Colonic mucosa (tissue), 4 donors: ENCODE data around the gene NCF2. TPM values are rescaled to one million over a fixed set of nuclear protein-coding genes. Genes with fewer than 3 reads are reported as not detected.

Source experiments
- DNase-seq: peaks from one replicate; pipeline ENCODE4 v3.0.0-alpha.2; 2020
- H3K27ac ChIP-seq: fragments of 200-600 bp; one replicate; pipeline ENCODE4 v1.8.0; 2021
- H3K27me3 ChIP-seq: fragments of 200-600 bp; one replicate; pipeline ENCODE4 v1.8.0; 2021
- H3K36me3 ChIP-seq: fragments of 200-600 bp; one replicate; pipeline ENCODE4 v1.8.0; 2021
- H3K4me1 ChIP-seq: fragments of 200-600 bp; one replicate; pipeline ENCODE4 v1.8.0; 2021; ENCODE audit warnings: mild to moderate bottlenecking
- H3K4me3 ChIP-seq: fragments of 200-600 bp; one replicate; pipeline ENCODE4 v1.8.0; 2021
- H3K9ac ChIP-seq, 2 donors: one replicate each; pipeline ENCODE4 v1.7.0; 2013; ENCODE audit warnings: control low read depth in 2 of 2, low read depth in 2 of 2, low read length in 2 of 2
- H3K9me3 ChIP-seq: fragments of 200-600 bp; one replicate; pipeline ENCODE4 v1.8.0; 2021
- intact Hi-C: fragments of 100-400 bp; cut with DNase I; formaldehyde crosslinking; loops from one replicate; pipeline ENCODE4 v1.14.1; 2022
- total RNA-seq, 2 donors: library from RNA; stranded (reverse); fragmentation: NEBNext Ultra II Directional in 1 of 2; extraction: Animal tissue kit (Norgen Biotek cat#: 25700) in 1 of 2; gene quantifications; one replicate each; pipeline ENCODE4 v1.2.1, GENCODE V29; 2021
- TF ChIP-seq, protein P1 (sequence below): fragments of 200-600 bp; IDR thresholded peaks from one replicate; pipeline ENCODE4 v1.8.0; 2022; ENCODE audit warnings: antibody characterized with exemption, mild to moderate bottlenecking
- donor health status: healthy.
- donor health status: DM: no; HTN: no; CAD: no.
- donor health status: DM: no; HTN: no; CAD: no.

NCF2 gene
- total RNA-seq, 2 donors from 2014 or later = 2.5 to 9.1 TPM

DNA sequence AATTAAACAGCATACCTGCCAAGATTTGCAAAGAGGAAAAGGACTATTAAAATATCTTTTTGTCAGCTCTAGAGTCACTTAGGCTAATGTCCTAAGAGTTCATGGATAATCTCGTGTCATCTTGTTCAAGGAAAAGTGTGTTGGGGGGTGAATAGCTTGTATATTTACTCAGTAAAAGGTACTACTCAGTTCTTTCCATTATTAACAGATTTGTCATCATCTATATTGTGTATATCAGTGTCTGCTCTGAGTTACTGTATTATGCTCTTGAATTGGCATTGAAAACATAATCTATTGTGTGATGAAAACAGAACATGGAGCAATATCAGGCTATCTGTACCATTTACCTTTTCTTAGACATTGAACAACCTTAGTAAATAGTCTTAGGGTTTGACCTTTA lies 76.0 kb downstream of the NCF2 start:
- Histone ChIP-seq H3K27me3 (no peaks in the 10 kb centered on the region), H3K9me3 (no peaks in the 10 kb centered on the region), H3K4me1 (peaks cover 10% of the 10 kb centered on the region), H3K36me3 (no peaks in the 10 kb centered on the region), H3K4me3 (no peak overlapping the region), H3K27ac (no peak overlapping the region), H3K9ac (no peak overlapping the region)
- intact Hi-C loops = no loop called here
- TF ChIP-seq, protein P1, sequence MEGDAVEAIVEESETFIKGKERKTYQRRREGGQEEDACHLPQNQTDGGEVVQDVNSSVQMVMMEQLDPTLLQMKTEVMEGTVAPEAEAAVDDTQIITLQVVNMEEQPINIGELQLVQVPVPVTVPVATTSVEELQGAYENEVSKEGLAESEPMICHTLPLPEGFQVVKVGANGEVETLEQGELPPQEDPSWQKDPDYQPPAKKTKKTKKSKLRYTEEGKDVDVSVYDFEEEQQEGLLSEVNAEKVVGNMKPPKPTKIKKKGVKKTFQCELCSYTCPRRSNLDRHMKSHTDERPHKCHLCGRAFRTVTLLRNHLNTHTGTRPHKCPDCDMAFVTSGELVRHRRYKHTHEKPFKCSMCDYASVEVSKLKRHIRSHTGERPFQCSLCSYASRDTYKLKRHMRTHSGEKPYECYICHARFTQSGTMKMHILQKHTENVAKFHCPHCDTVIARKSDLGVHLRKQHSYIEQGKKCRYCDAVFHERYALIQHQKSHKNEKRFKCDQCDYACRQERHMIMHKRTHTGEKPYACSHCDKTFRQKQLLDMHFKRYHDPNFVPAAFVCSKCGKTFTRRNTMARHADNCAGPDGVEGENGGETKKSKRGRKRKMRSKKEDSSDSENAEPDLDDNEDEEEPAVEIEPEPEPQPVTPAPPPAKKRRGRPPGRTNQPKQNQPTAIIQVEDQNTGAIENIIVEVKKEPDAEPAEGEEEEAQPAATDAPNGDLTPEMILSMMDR = no peak
- DNase-seq = no peak

DNA sequence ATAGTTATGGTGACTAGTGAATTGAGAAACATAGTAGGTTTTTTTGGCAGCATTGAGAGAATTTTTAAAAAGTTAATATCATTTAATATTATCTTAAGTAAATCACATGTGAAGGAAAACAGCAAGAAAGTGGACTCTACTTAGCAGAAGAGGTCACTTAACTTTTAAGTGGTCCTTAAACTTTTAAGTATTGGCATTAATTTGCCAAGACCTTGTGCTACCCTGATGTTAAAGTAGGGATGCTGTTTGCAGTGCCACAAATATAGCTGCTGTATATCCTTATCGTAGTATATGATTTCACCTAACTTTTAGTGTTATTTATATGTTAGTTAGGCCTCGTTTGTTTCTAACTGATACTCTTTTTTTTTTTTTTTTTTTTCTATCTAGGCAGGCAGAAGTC lies 77.8 kb downstream of the NCF2 start:
- Histone ChIP-seq H3K9me3 (no peaks in the 10 kb centered on the region), H3K27ac (no peak overlapping the region), H3K9ac (no peak overlapping the region), H3K4me1 (peaks cover 10% of the 10 kb centered on the region), H3K4me3 (no peak overlapping the region), H3K27me3 (no peaks in the 10 kb centered on the region), H3K36me3 (no peaks in the 10 kb centered on the region)
- no peak for DNase-seq
- TF ChIP-seq, protein P1 = no peak
- intact Hi-C loops = no loop called here

GRCh38 chr1:183508694-183509093 lies 81.6 kb downstream of the NCF2 start:
- H3K4me1 ChIP-seq = no peaks in the 10 kb centered on the region
- H3K27ac ChIP-seq = no peak overlapping the region
- TF ChIP-seq, protein P1 = no peak
- H3K9ac ChIP-seq = no peak overlapping the region
- no peaks in the 10 kb centered on the region for H3K9me3 ChIP-seq
- no peak overlapping the region for H3K4me3 ChIP-seq
- intact Hi-C loops = no loop called here
- no peak for DNase-seq
- H3K36me3 ChIP-seq = no peaks in the 10 kb centered on the region
- H3K27me3 ChIP-seq = no peaks in the 10 kb centered on the region

DNA sequence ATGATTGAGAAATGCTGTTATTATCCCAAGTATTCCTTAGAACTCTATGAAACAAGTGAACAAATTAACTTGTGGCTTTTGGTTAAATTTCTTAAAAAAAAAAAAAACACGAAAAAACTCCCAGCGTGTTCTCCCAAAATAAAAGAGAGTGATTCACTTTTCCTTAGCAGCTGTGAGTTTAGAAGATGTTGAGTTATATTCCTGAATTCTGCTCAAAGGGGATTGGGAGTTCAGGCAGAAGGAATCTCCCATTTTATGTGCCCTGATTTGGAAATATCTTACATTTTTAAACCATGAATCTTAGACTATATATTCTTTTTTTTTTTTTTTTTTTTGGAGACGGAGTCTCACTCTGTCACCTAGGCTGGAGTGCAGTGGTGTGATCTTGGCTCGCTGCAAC lies 83.7 kb downstream of the NCF2 start:
- TF ChIP-seq, protein P1 = no peak
- intact Hi-C loops = no loop called here

More for the DNA sequence above, 83.7 kb downstream of the NCF2 start:
- no peak overlapping the region for H3K9ac ChIP-seq
- no peak overlapping the region for H3K4me3 ChIP-seq
- H3K27ac ChIP-seq = no peak overlapping the region
- H3K27me3 ChIP-seq = no peaks in the 10 kb centered on the region
- no peak for DNase-seq
- H3K9me3 ChIP-seq = no peaks in the 10 kb centered on the region
- H3K36me3 ChIP-seq = no peaks in the 10 kb centered on the region
- H3K4me1 ChIP-seq = no peaks in the 10 kb centered on the region

Other genes with a start within 250 kb of the NCF2 start
- 1 to 10 TPM in 1 of 2 donors, under 1 TPM in 1; 0.27 to 1.4 TPM for gene NMNAT2, start 172.1 kb downstream of the NCF2 start, total RNA-seq
- gene SMG7, start 118.0 kb downstream of the NCF2 start, total RNA-seq = 10 to 100 TPM; 55.2 to 57.1 TPM
- gene ARPC5, start 45.3 kb upstream of the NCF2 start, total RNA-seq = 100 to 1,000 TPM; 147 to 189 TPM
- gene APOBEC4, start 62.9 kb upstream of the NCF2 start, total RNA-seq = not detected
- gene RGL1, start 214.7 kb upstream of the NCF2 start, total RNA-seq = 1 to 10 TPM; 4.0 to 9.5 TPM